SK-N-SH treated with all-trans-retinoic acid at 6 μM for 48 hours (cell line): Measurements from ENCODE around the gene ZRSR2.

Experiments used
- BACH2 ChIP-seq: fragments of 250-450 bp; sonication (Bioruptor Pico); IDR thresholded peaks from 2 replicates; pipeline ENCODE4 v1.9.0; 2021; ENCODE audit warnings: mild to moderate bottlenecking, borderline replicate concordance
- GLIS3 ChIP-seq: fragments of 250-450 bp; sonication (Bioruptor Pico); IDR thresholded peaks from 2 replicates; pipeline ENCODE4 v1.5.0; 2020; ENCODE audit warnings: mild to moderate bottlenecking, moderate library complexity
- PPARA ChIP-seq: fragments of 250-450 bp; sonication (Bioruptor Pico); IDR thresholded peaks from 2 replicates; pipeline ENCODE4 v1.5.0; 2020; ENCODE audit warnings: mild to moderate bottlenecking, borderline replicate concordance
- ZC3H10 ChIP-seq: fragments of 250-450 bp; sonication (Bioruptor Pico); IDR thresholded peaks from 2 replicates; pipeline ENCODE4 v1.5.1; 2021; ENCODE audit warnings: mild to moderate bottlenecking, moderate library complexity
- ZFP30 ChIP-seq: fragments of 450-650 bp; formaldehyde crosslinking; IDR thresholded peaks from 2 replicates; pipeline ENCODE4 v1.5.0; 2022; ENCODE audit warnings: mild to moderate bottlenecking, moderate library complexity
- ZNF8 ChIP-seq: fragments of 450-650 bp; formaldehyde crosslinking; IDR thresholded peaks from 2 replicates; pipeline ENCODE4 v1.5.0; 2020; ENCODE audit warnings: mild to moderate bottlenecking, moderate library complexity
- TF ChIP-seq, protein P1 (sequence below): fragments of 250-450 bp; sonication (Bioruptor Pico); IDR thresholded peaks from 2 replicates; pipeline ENCODE4 v1.5.0; 2020; ENCODE audit warnings: mild to moderate bottlenecking, moderate library complexity
- TF ChIP-seq, protein P2 (sequence below): fragments of 250-450 bp; sonication (Bioruptor Pico); IDR thresholded peaks from 2 replicates; pipeline ENCODE4 v1.5.1; 2020; ENCODE audit warnings: low read depth, mild to moderate bottlenecking, moderate library complexity

DNA sequence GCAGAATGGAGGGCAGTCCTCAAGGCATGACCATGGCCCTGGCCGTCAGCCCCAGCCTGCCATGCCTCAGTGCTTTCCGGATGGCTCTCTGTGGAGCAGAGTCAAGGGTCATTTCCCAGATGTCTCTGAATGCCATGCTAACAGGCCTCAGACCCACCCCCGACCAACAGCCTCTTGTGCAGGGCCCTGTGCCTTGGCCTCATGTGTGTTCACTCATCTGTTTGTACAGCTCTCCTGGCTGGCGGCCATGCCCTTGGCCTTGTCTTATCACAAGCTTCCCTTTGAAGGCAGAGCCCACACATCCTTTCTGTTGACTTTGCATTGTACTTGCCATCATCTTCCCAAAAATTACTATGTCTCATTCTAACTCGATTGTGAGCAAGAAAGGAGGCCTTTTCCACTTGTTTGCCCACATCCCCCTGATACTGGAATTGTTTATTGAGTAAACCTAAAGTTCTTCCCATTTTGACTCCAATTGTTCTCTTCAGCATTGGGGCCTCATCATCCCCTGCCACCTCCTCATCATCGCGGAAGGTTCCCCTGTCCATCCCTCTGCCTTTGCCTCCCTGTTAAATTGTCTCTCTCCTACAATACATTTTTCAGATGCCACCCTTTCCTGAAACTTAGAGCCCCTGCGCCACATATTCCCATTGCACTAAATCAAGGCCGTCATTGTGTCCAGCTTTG is 46.0 kb upstream of the ZRSR2 start:
- TF ChIP-seq BACH2 = no peak
- TF ChIP-seq ZFP30 = no peak
- TF ChIP-seq, protein P1, sequence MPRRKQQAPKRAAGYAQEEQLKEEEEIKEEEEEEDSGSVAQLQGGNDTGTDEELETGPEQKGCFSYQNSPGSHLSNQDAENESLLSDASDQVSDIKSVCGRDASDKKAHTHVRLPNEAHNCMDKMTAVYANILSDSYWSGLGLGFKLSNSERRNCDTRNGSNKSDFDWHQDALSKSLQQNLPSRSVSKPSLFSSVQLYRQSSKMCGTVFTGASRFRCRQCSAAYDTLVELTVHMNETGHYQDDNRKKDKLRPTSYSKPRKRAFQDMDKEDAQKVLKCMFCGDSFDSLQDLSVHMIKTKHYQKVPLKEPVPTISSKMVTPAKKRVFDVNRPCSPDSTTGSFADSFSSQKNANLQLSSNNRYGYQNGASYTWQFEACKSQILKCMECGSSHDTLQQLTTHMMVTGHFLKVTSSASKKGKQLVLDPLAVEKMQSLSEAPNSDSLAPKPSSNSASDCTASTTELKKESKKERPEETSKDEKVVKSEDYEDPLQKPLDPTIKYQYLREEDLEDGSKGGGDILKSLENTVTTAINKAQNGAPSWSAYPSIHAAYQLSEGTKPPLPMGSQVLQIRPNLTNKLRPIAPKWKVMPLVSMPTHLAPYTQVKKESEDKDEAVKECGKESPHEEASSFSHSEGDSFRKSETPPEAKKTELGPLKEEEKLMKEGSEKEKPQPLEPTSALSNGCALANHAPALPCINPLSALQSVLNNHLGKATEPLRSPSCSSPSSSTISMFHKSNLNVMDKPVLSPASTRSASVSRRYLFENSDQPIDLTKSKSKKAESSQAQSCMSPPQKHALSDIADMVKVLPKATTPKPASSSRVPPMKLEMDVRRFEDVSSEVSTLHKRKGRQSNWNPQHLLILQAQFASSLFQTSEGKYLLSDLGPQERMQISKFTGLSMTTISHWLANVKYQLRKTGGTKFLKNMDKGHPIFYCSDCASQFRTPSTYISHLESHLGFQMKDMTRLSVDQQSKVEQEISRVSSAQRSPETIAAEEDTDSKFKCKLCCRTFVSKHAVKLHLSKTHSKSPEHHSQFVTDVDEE (CRISPR knock-in tag) = no peak
- TF ChIP-seq ZC3H10 (CRISPR knock-in tag) = no peak
- no peak for TF ChIP-seq GLIS3 (CRISPR knock-in tag)
- TF ChIP-seq, protein P2, sequence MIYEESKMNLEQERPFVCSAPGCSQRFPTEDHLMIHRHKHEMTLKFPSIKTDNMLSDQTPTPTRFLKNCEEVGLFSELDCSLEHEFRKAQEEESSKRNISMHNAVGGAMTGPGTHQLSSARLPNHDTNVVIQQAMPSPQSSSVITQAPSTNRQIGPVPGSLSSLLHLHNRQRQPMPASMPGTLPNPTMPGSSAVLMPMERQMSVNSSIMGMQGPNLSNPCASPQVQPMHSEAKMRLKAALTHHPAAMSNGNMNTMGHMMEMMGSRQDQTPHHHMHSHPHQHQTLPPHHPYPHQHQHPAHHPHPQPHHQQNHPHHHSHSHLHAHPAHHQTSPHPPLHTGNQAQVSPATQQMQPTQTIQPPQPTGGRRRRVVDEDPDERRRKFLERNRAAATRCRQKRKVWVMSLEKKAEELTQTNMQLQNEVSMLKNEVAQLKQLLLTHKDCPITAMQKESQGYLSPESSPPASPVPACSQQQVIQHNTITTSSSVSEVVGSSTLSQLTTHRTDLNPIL (CRISPR knock-in tag) = no peak
- no peak for TF ChIP-seq PPARA (CRISPR knock-in tag)
- TF ChIP-seq ZNF8 (CRISPR knock-in tag) = no peak
